ENCODE results near the gene DOCK4. TPM values are rescaled to one million over a fixed set of nuclear protein-coding genes. Genes with fewer than 3 reads are reported as not detected.

DOCK4 gene
- total and polyA plus RNA-seq, 10 of the 15 experiments (the other 5 are each of a cell fraction or from before 2014, with no cell fraction given) = 0.03 to 0.73 (median 0.38) TPM

- TF ChIP-seq CUX1 (IDR thresholded peaks at IDR 0.05; ENCODE audit: insufficient replicate concordance, low read depth, low read length) = no peak
- no peak for TF ChIP-seq ZSCAN29 (IDR thresholded peaks at IDR 0.05)
- TF ChIP-seq GATAD2B (conservative IDR thresholded peaks at IDR 0.05; ENCODE audit: low read depth) = no peak
- no peak for TF ChIP-seq BCL3 (IDR thresholded peaks at IDR 0.05; ENCODE audit: borderline replicate concordance, insufficient read depth, low read depth, low read length, poor library complexity, severe bottlenecking)
- no peak for TF ChIP-seq HDAC2 (IDR thresholded peaks at IDR 0.05)
- no peak for TF ChIP-seq EP300 (IDR thresholded peaks at IDR 0.05; ENCODE audit: borderline replicate concordance in 1 of 2, control insufficient read depth in 1 of 2, low read depth in 2 of 2, low read length in 2 of 2)
Observed at GRCh38 chr7:111869280-111869679, 336.9 kb downstream of the DOCK4 start (continued).
